PC-9 (cell line): Measurements from ENCODE around the gene SGMS1. TPM values are rescaled to one million over a fixed set of nuclear protein-coding genes. Genes with fewer than 3 reads are reported as not detected.

Experiments used
- BruUV-seq: library from RNA; stranded (reverse); fragments of 400-500 nt; replicated peaks from 2 replicates; lab custom pipeline; 2021; lab: Mats Ljungman, UMichigan
- CTCF ChIA-PET: fragments of 300-600 bp; sonication (Branson Sonifier 250); formaldehyde crosslinking; loops from one replicate; lab custom pipeline; 2022; ENCODE audit warnings: antibody characterized with exemption; lab: Charles Lee
- POLR2A ChIA-PET: fragments of 300-600 bp; sonication (Branson Sonifier 250); formaldehyde crosslinking; loops from one replicate; lab custom pipeline; 2022; ENCODE audit warnings: antibody characterized with exemption; ENCODE audit not compliant: unreplicated experiment; lab: Charles Lee
- DNase-seq, 2 experiments: peaks; one replicate each; pipeline versions ENCODE4 v3.0.0 to v3.0.0-alpha.2; 2015 to 2022; ENCODE audit warnings: mixed read lengths in 1 of 2
- H2AFZ ChIP-seq: fragments of 200-600 bp; sonication (generic); 2 replicates; pipeline ENCODE4 v1.8.1; 2017; ENCODE audit warnings: antibody characterized with exemption
- H3F3A ChIP-seq: fragments of 200-600 bp; sonication (generic); 2 replicates; pipeline ENCODE4 v1.8.1; 2017; ENCODE audit warnings: antibody characterized with exemption, mild to moderate bottlenecking, low read depth; ENCODE audit not compliant: insufficient read depth
- H3K27ac ChIP-seq: fragments of 200-600 bp; sonication (generic); 2 replicates; pipeline ENCODE4 v1.6.1; 2016; ENCODE audit warnings: mixed run types
- H3K27me3 ChIP-seq: fragments of 200-600 bp; sonication (generic); 2 replicates; pipeline ENCODE4 v1.6.1; 2016; ENCODE audit warnings: low read depth, mixed run types; ENCODE audit not compliant: insufficient read depth
- H3K36me3 ChIP-seq: fragments of 200-600 bp; sonication (generic); 2 replicates; pipeline ENCODE4 v1.6.1; 2016; ENCODE audit warnings: low read depth, mixed run types
- H3K4me1 ChIP-seq: fragments of 200-600 bp; sonication (generic); replicated peaks from 2 replicates; pipeline ENCODE4 v1.6.1; 2016; ENCODE audit warnings: mixed run types; ENCODE audit not compliant: insufficient read depth
- H3K4me2 ChIP-seq: fragments of 200-600 bp; sonication (generic); 2 replicates; pipeline ENCODE4 v1.6.1; 2017; ENCODE audit warnings: mixed run types
- H3K4me3 ChIP-seq: fragments of 200-600 bp; sonication (generic); 2 replicates; pipeline ENCODE4 v1.6.1; 2016; ENCODE audit warnings: mixed run types
- H3K79me2 ChIP-seq: fragments of 200-600 bp; sonication (generic); 2 replicates; pipeline ENCODE4 v1.6.1; 2017; ENCODE audit warnings: low read depth, mixed run types
- H3K9me2 ChIP-seq: fragments of 200-600 bp; sonication (generic); 2 replicates; pipeline ENCODE4 v1.8.1; 2017; ENCODE audit warnings: mild to moderate bottlenecking; ENCODE audit not compliant: insufficient read depth
- H3K9me3 ChIP-seq: fragments of 200-600 bp; sonication (generic); 2 replicates; pipeline ENCODE4 v1.8.1; 2016; ENCODE audit warnings: low read depth; ENCODE audit not compliant: insufficient read depth
- H4K20me1 ChIP-seq: fragments of 200-600 bp; sonication (generic); 2 replicates; pipeline ENCODE4 v1.8.1; 2017; ENCODE audit not compliant: insufficient read depth
- CTCF ChIP-seq: fragments of 200-600 bp; sonication (generic); conservative IDR thresholded peaks from 2 replicates; pipeline ENCODE4 v1.6.1; 2017; ENCODE audit warnings: mixed run types, antibody characterized with exemption, mild to moderate bottlenecking, moderate library complexity
- EZH2 ChIP-seq: fragments of 200-600 bp; sonication (generic); IDR thresholded peaks from 2 replicates; pipeline ENCODE4 v1.8.0; 2017; ENCODE audit warnings: antibody characterized with exemption, low read depth
- intact Hi-C: fragments of 100-400 bp; cut with micrococcal nuclease; formaldehyde crosslinking; loops from one replicate; pipeline ENCODE4 v1.10.0; 2022; ENCODE audit not compliant: unreplicated experiment
- total RNA-seq: library from RNA; stranded (reverse); gene quantifications from 2 replicates; pipeline ENCODE4 v1.2.3, GENCODE V29; 2021

The SGMS1 gene
- total RNA-seq, 1 experiment from 2014 or later, result 35.0 TPM

GRCh38 chr10:50561816-50562215 is 61.9 kb downstream of the SGMS1 start:
- CTCF ChIA-PET, result no interaction called here
- H4K20me1 ChIP-seq, result no peaks in the 10 kb centered on the region
- H3K27ac ChIP-seq, result no peak overlapping the region
- no peak overlapping the region for H3K4me2 ChIP-seq
- H3K79me2 ChIP-seq, result 0 out of 2 replicates have a peak, but pooled peaks cover 6% of the 10 kb centered on the region
- no peaks in the 10 kb centered on the region for H3K9me2 ChIP-seq
- H3F3A ChIP-seq, result peaks cover 10% of the 10 kb centered on the region
- no peaks in the 10 kb centered on the region for H3K27me3 ChIP-seq
- H2AFZ ChIP-seq, result no peak overlapping the region
- POLR2A ChIA-PET, result no interaction called here
- peaks cover 15% of the 10 kb centered on the region for H3K4me1 ChIP-seq
- no peaks in the 10 kb centered on the region for H3K9me3 ChIP-seq
- TF ChIP-seq CTCF (peak; percentile 84), EZH2 (no peak)
- BruUV-seq, result no TSS peak
- no peaks in the 10 kb centered on the region for H3K36me3 ChIP-seq
- H3K4me3 ChIP-seq, result no peak overlapping the region
- DNase-seq, result peak in 1 of 2 experiments; percentile 55
- intact Hi-C loops, result loop anchor here (1.0 to 10.0 kb wide), 4 partner anchors 45 to 183 kb away; no protein-coding TSS in a partner anchor

DNA sequence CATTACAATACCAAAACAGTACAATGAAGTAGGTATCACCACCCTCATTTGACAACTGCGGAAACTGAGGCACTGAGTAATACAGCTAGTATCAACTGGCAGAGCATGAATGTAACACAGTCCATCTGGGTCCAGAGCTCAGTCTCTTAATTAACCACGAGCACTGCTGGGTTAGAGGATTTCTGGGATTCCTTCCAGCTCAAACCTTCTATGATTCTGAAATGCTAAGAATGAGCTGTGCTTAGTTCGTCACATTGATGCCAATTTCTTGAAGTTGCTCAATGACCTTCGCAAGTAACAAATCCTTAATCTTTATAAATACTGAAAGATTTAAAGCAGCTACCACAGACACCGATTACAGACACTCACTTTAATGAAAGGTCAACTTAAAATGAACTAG is 62.5 kb downstream of the SGMS1 start:
- Histone ChIP-seq H3K4me1 (peaks cover 9% of the 10 kb centered on the region), H3K27me3 (no peaks in the 10 kb centered on the region), H3K9me3 (no peaks in the 10 kb centered on the region), H3K27ac (no peak overlapping the region), H3K4me2 (no peak overlapping the region), H4K20me1 (no peaks in the 10 kb centered on the region), H3K36me3 (no peaks in the 10 kb centered on the region), H3K9me2 (no peaks in the 10 kb centered on the region), H2AFZ (no peak overlapping the region), H3F3A (peaks cover 10% of the 10 kb centered on the region), H3K79me2 (0 out of 2 replicates have a peak, but pooled peaks cover 2% of the 10 kb centered on the region), H3K4me3 (no peak overlapping the region)
- ChIA-PET POLR2A (no interaction called here), CTCF (interaction anchor here (0.6 kb wide), 1 partner anchor 1981 kb away, joined by 3 read pairs; no protein-coding TSS in a partner anchor)
- intact Hi-C loops, result loop anchor here (1.0 to 10.0 kb wide), 4 partner anchors 46 to 184 kb away; no protein-coding TSS in a partner anchor
- DNase-seq, result no peak
- BruUV-seq, result no TSS peak
- no peak for TF ChIP-seq CTCF
- TF ChIP-seq EZH2, result no peak

GRCh38 chr10:50560370-50560769 is 63.4 kb downstream of the SGMS1 start:
- Histone ChIP-seq H3K4me3 (no peak overlapping the region), H3K9me2 (no peaks in the 10 kb centered on the region), H3K79me2 (0 out of 2 replicates have a peak, but pooled peaks cover 2% of the 10 kb centered on the region), H3K4me1 (peaks cover 8% of the 10 kb centered on the region), H3K27ac (no peak overlapping the region), H3F3A (peaks cover 10% of the 10 kb centered on the region), H4K20me1 (no peaks in the 10 kb centered on the region), H2AFZ (no peak overlapping the region), H3K4me2 (no peak overlapping the region), H3K27me3 (no peaks in the 10 kb centered on the region), H3K9me3 (no peaks in the 10 kb centered on the region), H3K36me3 (no peaks in the 10 kb centered on the region)
- DNase-seq, result no peak
- TF ChIP-seq CTCF (no peak), EZH2 (no peak)
- intact Hi-C loops, result loop anchor here (5.0 to 10.0 kb wide), 3 partner anchors 47 to 184 kb away; no protein-coding TSS in a partner anchor
- no TSS peak for BruUV-seq
- ChIA-PET CTCF (no interaction called here), POLR2A (no interaction called here)
